HG02840 (cell line): ENCODE data around the gene WBP1.
"Not testable (repeated sequence)": the region's sequence is repeated elsewhere in the genome, so short reads cannot be mapped to it uniquely, and the experiment has no call there.

ENCODE experiments used
- ATAC-seq: cut with Tn5 transposase; IDR thresholded peaks from one replicate; pipeline ENCODE4 v1.9.1; 2021; ENCODE audit warnings: mild to moderate bottlenecking, moderate library complexity, moderate number of reproducible peaks; ENCODE audit not compliant: unreplicated experiment, low FRiP score

WBP1 gene

DNA sequence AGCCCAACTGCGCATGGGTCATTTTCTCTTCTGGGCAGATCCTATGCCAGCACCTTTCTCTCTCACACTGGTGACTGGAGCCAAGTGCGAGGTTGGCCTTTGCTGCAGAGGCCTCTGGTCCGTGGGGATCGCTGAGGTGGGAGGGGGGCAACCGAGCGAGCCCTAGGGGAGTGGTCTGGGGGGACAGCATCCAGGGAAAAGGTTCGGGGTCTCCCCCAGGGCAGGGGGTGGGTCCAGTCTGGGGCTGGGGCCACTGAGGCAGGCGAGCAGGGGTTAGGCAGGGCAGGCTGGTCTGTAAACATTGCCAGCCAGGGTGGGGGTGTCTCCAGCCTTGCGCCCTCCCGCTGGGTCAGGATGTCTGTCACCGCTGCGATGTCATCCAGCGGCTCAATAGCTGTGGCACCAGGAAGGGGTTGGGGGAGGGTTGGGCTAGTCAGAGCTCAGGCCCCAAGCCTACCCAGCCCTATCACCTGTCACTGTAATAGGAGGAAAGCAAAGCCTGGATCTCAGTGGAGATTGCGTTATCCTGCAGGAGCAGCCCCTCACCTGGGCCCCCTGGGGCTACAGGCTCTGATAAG, 32.0 kb upstream of the WBP1 start:
- ATAC-seq = no peak

DNA sequence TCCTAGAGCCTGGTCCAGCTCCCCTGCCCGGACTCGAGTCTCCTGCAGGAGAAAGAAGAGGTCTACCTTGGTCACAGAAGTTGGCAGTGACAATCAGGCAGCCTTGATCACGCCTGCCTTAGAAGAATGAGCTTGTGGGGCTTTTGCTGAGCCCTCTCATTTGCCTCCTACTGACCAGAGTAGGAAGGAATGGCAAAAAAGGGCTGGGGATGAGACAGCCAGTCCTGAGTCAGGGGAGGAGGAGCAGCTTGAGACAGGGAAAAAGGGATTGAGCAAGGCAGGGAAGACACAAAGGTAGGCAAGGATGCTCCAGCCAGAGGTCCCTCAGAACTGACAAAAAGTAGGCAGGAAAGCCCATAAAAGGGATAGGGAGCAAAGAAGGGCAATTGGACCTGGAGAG, 30.7 kb upstream of the WBP1 start:
- ATAC-seq = no peak

DNA sequence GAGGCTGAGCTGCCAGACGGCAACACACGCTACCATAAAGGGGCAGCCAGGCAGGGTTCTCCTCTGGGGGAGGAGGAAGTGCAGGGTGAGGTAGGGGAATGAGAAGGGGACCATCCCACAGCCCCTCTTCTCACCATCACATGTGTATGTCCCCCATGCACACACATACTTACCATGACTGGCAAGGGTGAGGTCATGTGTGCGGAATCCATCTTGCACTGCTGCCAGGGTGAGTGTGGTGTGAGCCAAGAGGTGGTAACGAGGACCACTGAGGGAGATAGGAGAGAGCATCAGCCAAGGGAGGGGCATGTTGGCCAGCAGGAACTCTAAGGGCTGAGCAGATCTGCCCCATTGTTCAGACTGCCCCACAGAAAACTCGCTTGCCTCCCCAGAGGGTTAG, 29.6 kb upstream of the WBP1 start:
- no peak for ATAC-seq

DNA sequence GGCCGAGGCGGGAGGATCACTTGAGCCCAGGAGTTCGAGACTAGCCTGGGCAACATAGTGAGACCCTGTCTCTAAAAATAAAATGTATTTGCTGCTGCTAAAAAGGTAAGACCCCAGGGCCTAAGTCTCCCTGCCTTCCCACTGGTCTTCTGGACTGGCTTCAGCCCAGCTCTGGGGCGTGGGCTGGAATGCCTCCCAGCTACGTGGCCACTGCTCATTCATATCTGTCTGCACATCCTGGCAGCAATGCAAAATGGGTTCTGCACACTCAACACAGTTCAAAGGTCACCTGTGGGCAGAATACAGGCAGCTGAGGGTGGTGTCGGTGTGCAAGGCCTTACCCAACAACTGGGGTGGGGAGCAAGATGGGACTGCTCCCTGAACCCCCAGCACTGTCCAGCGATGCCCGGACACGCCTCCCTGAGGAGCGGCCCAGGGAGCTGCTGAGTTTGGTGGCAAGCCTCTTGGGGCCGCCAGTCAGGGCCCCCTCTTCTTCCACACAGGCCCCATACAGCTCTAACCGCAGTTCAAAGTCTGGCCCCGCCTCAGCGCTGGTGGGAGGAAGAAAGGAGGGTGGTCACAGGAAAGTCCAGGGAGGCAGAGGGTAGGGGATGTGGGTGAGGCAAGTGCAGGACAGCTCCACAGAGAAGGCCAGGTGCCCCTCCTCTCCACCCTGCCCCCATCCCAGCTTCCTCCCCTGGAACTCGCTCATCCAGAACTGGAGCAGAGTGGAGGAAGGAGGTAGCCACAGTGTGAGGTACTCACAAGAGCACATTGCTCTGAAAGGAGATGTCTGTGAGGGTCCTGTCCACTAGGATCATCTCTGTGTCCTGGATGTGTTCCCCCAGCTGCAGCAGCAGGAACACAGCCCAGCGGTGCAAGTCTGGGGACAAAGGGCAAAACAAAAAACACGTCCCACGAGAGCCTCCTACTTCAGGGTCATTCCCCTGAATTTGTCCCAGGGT, 28.5 kb upstream of the WBP1 start:
- ATAC-seq = no peak

DNA sequence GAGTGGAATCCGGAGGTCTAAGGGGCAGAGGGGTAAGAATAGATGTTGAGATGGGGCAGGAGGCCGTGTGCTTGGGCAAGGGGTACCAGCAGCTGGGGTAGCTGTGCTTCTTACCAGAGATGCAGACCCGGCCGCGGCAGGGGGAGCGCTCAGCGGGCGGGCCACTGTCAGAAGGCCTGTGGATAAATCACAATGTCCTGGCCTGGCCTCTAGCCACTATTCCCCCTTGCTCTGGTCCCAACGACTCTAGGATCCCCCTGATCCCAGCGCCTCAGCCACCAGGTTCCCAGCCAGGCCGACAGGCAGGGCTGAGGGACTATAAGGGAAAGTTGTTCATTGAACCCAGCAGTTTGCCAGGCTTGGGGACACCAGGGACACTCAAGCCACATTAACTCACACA, 27.7 kb upstream of the WBP1 start:
- ATAC-seq = no peak

DNA sequence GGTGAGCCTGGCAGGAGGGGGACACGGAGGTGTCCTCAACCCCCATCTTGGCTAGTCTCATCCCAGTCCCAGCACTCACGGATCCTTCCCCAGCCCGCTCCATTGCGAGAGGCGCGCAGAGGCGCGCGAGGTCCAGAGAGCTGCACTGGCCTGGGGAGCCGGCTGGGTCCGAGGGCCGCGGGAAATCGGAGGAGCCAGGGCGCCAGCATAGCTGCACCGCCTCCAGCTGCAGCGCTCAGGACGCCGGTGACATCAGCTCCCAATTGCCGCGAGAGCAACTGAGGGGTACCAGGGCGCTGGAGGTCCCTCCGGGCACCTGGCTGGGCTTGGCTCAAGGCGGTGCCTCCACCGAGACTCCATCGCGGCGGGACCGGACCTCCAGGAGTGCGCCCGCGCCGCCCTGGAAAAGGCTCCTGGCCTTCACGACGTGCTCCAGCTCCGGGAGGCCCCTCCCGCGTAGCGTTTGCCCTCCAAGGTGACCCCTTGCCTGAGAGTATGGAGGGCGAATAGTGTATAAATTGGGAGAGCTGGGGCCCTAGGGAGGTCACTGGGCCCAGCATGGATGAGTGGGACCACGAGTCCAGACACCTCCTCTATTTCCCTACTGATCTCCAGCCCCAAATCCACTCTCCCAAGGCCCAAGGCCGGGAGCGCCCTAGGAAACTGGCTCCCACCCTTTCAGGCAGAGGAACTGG, 22.0 kb upstream of the WBP1 start:
- ATAC-seq = no peak

DNA sequence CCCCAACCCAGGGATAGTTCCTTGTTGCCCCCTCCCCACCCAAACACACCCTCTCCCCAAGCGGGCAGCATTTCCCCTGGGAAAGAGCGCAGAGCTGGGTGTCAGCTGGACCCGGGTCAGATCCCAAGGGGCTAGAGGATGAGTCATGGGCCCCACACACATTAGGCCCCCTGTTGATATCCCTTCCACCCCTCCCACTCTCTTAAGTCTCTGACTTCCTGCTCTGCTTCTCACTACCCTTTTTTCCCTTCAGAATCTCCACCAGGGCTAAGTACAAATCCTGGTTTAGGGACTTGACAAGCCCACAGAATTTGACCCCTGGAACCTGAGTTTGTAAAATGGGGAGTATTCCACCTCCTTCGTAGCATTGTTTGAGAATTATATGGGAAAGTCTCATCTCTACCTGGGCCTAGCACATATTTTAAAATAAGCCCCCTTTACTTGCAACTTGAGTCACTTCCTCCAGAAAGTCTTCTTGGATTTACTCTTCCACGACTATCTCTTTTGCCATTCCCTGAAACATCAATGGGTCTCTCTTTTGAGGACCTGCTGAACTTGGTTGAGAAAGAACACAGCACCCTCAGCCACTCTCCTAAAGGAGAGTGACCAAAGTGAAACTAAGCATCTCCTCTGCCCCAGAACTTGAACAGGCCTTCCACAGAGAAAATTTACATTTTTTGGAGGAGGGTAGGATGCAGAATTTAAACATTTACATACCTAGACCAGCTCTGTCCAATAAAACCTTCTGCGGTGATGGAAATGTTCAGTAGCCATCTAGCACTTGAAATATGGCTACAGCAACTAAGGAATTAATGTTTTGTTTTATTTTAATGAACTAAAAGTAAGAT, 21.2 kb upstream of the WBP1 start:
- ATAC-seq = no peak

DNA sequence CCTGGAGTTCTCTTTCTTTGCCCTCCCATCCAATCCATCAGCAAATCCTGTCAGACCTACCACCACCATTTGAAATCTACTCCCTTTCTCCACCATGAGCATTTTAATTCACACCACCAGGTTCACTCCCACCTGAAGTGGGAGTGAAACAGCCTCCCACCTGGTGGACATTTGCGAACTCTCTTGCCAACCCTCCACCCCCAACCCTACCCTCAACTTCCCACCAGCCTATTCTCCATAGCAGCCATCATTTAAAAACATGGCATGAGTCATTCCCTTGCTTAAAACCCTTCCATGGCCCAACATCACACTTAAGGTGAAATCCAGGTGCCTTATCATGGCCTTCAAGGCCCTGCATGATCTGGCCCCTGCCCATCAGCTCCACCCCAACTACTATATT, 20.0 kb upstream of the WBP1 start:
- ATAC-seq = no peak

DNA sequence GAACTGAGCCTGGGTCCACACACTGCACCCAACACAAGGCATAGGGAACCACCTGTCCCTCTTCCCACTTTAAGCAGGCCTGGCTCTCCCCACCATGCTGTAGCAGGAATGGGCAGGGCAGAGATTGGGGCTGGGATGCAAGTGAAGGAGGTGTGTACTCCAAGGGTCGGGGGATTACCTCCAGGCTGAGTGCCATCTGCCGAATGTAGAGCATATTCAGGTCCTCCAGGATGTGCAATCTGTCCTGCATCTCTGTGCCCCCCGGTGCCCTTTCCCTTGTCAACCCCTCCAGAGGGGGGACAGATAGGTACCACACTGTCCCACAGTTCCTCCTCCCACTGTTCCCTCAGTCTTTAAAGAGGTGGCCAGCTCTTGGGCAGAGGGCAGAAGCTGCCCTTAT, 18.9 kb upstream of the WBP1 start:
- no peak for ATAC-seq

DNA sequence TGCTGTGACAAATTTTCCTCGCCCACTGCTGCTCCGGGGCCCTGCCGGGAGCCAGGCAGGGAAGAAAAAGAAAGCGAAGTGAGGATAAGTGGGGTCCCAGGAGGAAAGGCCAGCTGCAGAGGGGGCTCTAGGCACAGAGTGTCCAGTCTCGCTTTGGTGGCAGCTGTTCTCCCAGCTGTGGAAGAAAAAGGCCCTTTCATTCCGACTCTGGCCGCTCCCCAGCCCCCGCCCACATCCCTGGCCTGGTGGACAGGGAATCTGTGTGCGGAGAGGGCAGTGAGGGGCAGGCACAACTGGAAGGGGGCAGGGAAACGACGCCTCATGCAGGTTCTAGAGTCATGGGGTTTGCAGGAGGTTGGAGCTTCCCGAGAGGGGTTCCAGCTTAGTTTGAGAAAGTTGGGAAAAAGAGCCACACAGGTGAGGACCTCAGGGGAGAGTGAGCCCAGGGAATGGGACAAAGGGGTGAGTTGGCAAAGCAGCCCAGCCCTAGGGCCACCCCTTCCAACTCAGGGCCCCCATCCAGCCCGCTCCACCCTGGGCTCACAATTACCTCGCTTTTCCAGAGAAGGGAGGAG, 18.3 kb upstream of the WBP1 start:
- ATAC-seq = no peak

DNA sequence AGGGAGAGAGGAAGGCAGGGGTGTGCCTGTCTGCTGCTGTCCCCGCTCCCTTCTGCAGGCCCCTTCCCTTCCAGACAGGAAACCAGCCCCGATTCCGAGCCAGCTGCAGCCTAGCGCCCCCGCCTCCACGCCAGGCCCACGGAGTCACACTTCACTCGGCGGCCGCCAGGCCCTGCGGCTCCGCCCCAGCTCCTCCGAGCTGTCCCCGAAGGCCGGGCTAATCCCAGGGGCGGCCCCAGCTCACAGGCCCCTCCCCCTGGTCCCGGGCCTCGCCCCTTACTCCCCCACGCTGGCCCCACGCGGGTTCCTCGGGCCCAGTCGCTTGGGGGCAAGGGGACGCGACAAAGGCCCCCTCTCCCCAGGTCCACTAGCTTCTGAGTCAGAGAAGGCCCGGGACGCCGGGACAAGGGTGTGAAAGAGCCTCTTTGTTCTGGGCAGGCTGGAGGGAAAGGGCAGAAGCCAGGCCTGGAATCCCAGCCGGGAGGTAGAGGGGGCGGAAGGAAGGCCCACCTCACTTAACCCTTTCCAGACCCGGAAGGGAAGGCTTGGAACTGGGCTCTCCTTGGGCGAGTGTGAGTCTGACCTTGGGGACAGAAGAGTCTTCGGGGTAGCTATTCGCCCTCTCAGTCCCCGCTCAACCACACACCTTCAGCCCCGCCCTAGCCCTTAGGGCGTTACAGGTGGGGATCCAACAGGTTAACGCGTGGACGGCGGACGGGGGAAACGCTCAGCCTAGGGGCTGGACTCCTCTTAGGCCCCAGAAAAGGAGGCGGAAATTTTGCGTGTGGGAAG, 17.7 kb upstream of the WBP1 start:
- peak; percentile 52 for ATAC-seq

DNA sequence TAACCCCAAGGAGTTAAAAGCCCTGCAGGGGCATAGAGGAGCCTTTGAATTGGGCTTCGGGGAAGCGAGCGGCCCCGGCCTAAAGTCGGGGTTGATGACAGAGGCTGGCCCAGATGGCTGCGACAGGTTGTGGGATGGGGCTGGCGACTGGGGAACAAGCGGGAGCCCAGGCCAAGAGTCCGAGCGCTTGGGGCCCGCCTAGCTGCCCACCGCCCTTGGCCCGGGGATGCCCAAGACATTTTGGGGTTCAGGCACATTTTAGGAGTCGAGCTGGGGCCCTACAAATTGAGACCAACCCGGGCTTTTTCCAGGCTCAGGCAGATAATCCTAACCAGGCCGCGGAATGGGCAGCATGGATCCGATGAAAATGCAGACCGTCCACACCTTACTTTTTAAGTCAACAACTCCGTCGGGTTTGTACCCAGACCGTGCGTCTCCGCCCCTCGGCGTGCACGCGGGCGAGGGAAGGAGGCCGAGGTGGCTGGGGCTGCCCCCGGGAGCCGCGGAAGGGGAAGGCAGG, 17.0 kb upstream of the WBP1 start:
- ATAC-seq = no peak

DNA sequence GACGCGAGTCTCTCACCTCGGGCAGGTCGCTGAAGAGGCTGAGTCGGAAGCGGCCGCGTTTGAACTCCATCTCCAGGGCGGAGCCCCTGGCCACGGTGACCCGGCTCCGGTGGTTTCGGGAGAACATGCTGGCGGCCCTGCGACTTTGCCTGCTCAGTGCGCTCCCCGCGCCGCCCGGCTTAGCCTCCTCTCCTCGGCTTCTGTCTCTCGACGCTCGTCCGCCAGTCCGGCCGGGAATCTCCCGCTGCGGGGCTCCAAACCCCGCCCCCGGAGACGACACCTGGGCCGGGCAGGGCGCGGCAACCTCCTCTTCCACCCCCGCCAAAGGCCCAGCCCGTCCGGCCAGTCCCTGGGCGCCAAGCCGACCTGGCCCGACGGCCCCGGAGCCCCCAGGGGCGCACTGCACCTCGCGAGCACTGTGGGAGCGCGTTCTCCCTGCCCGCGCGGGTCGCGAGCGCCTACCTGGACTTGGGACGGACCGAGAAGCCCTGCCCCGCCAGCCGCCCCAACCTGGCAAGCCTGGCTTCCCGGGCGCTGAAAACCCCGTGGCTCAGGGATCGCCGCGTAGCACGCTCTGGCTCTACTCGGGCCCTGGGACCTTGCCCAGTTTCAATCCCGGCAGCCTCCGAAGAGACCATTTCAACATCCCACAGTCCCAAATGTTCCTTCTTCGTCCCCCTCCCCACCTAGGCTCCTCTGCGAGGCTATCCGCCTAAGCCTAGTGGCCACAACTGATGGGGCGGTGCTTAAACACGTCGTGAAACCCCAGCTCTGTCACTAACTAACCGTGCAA, 16.4 kb upstream of the WBP1 start, which contains the start of gene RTKN:
TSS of gene RTKN (minus strand) at position 248 of the 793 bp plus-strand sequence. CDS start at position 127, 121 bp downstream.
- no peak for ATAC-seq

DNA sequence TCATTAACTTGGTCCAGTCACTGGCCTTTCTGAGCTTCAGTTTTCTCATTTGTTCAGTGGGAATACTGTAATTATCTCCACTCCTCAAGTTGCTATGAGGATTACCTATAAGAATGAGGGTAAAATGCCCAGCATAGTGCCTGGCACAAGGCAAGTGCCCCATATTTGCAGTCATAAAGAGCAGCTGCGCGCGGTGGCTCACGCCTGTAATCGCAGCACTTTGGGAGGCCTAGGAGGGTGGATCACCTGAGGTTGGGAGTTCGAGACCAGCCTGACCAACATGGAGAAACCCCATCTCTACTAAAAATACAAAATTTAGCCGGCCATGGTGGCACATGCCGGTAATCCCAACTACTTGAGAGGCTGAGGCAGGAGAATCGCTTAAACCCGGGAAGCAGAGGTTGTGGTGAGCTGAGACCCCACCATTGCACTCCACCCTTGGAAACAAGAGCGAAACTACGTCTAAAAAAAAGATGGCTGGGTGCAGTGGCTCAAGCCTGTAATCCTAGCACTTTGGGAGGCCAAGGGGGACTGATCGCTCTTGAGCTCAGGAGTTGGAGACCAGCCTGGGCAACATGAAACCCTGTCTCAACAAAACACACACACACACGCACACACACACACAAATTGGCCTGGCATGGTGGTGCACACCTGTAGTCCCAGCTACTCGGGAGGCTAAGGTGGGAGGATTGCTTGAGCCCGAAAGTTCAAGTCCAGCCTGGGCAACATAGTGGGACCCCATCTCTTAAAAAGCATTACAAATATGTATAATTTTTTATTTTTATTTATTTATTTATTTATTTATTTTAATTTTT, 15.5 kb upstream of the WBP1 start:
- not testable (repeated sequence) for ATAC-seq

DNA sequence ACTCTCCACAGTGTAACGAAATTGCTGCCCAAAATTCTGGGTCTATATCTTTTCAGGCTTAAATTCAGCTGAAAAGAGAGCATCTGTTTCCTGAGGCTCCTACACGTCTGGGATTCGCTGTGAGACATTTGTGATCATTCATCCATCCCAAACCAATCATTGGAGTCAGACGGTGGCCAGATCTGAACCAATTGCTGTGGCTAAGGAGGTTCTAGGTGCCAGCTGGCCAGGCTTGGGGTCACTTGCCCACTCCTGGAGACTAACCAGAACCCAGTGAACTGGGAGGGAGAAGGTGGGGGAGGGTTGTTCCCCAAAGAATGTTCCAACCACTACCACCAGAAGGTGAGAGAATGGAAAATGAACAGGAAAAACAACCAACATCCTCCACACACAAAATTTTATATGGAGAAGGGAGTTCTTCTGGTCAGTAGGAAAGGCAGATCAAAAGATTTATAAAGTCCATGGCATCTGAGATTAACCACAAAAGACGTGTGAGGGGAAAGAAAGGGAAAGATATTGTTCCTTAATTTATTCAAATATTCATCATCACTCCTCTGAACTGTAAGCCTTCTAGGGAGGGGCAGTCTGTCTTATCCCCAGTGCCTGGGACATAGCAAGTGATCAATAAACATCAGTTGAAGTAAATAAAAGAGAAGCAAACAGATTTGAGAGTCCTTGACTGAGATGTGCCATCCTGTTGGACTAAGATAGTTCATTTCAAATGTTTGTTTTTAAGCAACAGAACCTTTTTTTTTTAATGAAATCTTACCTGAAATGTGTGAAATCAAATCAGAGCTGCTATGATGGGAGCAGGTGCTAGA, 13.5 kb upstream of the WBP1 start:
- ATAC-seq = no peak

DNA sequence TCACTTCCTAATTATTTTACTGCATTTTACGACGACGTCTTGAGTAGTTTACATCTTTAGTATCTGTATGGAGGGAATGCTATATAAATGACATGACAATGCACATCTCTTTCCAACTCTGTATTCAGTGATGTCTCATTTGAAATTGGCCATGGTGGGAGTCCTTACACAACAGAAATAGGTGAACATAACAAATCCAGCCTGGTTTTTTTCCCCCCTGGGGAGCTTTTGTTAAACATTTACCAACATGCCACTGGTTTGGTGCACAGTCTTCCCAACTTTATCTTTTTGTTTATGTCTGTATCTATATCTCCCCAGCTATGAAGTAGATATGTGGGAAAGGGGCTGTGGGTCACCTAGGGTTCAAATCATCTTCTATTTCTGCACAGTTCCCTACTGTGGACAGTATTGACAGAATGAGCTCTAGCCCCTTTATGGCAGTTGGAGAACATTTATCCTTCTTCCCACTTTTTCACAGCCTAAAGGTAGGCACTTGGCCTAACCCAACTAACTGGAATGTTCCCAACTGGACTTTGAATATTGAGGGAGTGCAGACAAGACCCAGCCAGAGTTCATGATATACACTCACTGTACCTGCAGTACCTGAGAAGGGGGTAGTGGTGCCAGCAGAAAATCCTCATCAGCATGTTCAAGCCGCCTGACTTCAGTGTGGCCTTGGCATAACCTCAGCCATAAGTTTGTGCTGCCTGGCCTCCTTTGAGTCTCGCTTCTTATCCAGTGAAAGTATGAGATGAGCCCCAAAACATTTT, 10.8 kb upstream of the WBP1 start:
- no peak for ATAC-seq
